HG03159 (cell line): ENCODE results near the gene CLDND2.
A peak's percentile ranks its signal among the peaks of the same experiment; 100 is the strongest.

Source experiments
- ATAC-seq: cut with Tn5 transposase; IDR thresholded peaks from one replicate; pipeline ENCODE4 v1.9.1; 2021; ENCODE audit warnings: mild to moderate bottlenecking, moderate library complexity; ENCODE audit not compliant: unreplicated experiment

Gene CLDND2

DNA sequence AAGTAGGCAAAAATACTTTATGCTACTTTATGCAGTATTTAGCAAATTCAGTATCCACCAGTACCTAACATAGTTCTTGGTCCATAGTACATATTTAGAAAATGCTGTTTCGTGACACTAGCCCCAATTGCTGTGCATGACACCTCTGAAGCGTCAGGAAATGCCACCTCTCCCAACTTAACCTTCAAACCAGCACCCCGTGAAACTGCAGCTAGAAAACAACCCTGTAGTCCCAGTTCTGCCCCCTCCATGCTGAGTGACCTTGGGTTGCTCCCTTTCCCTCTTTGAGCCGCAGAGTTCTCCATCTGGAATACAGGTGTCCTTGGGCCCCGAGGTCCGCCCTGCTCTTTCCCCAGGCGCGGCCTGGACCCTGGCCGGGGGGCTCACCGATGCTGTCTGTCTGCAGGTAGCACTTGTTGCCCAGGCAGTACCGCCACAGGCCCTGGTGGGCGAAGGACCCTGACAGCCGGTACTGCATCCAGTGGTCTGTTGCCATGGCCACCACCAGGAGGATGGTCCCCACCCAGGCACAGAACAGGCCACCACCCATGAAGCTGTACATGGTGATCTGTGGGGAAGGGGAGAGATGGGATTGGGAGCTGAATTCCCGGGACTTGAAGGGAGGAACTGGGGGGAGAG is 18.2 kb upstream of the CLDND2 start:
- ATAC-seq: no peak

- no peak for ATAC-seq
Measured at GRCh38 chr19:51382004-51382403, 13.2 kb upstream of the CLDND2 start.

DNA sequence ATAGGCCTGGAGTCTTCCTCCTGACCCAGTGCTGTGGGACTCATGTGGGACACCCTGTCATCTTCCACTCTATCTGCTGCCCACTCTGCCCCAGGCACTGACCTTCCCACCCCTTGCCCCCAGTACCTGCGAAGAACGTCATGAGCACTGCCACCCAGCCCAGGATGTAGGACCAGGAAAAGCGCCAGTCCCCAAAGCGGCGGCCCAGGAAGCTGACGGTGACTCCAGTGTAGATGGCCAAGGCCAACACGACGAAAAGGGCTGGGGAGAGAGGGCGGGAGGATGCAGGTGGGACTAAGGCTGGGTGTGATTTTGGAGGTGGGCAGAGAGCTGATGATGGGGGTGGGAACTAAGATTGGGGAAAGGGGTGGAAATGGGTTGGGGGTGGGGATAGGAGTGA is 11.6 kb upstream of the CLDND2 start:
- ATAC-seq: no peak

DNA sequence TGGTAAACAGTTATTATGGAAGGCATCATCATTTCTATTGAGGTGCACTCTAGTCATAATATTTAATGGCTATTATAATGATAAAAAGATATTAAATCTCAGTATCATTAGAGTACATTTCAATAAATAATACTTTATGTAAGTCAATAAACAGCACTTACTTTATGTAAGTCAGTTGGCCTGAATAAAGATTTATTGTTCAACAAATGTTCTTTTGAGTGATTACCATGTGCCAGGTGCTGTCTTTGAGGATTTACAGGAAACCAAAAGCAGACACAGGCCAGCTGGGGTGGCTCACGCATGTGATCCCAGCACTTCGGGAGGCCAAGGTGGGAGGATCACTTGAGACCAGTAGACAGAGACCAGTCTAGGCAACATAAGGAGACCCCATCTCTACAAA is 8.6 kb upstream of the CLDND2 start:
- no peak for ATAC-seq

GRCh38 chr19:51375504-51376221 is 6.9 kb upstream of the CLDND2 start:
- no peak for ATAC-seq

DNA sequence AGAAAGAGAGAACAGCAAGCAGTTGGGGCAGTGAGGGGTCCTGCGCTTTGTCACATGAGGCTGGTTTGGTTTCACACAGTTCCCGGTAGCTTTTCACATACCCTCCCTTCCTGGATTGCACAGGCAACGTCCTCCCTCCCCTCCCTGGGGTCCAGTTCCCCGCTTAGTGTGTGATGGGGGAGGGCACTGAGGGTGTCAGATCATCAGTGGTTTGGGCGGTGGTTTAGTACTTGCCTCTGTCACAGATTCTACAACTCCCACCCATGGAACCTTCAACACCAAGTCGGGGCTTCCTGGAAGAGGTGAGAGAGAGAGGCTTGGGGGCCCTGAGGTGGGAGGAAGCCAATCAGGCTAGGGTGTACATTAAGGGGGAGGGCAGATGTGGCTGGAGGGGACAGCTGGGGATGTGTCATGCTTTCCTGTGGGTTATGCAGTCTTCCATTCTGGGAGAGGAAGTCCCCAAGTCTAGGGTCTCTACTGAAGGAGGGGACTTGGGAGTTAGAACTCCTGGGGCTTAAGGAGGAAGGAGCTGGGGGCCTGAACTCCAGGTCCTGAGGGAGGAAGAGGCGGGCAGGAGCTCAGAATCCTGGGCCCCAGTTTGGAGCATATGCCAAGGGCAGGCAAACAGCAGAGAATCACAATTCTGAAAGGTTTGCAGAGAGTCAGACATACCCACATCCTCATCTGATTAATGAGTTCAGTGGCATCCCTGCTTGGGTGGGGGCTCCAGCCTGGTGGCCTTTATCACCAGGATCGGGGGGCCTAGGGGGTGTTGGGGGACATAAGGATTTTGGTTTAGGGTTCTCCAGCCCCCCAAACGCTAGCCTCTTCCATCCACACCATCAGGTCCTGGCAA is 4.1 kb upstream of the CLDND2 start, which contains the start of gene NKG7:
TSS of gene NKG7 (minus strand) at position 6 of the 856 bp plus-strand sequence. CDS start 119 bp downstream, outside the sequence.
- ATAC-seq: no peak

- ATAC-seq: no peak
Measured at GRCh38 chr19:51372021-51372648, 3.3 kb upstream of the CLDND2 start.

DNA sequence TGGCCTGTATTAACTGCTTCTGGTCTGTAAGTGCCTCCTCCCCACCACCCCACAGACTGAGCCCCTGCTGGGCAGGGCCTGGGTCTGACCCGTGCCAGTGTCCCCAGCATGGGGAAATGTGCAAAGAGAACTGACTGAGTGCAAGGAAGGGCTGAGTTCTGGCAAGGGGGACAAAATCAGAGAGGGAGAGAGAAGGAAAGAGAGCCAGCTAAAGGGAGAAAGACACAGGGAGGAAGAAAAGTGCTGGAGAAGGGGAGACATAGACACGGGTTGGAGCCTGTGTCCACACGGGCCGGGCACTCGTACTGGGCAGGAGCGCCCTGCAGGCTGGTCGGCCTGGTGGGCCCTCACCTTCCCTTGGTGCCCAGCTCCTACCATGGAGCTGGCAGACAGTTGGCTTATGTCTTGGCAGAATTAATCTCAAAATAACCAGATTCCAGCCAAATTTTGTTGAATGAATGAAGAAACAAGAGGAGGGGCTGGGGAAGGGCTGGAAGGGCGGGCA is 2.4 kb upstream of the CLDND2 start:
- no peak for ATAC-seq

GRCh38 chr19:51370230-51370629 is 1.4 kb upstream of the CLDND2 start:
- no peak for ATAC-seq

DNA sequence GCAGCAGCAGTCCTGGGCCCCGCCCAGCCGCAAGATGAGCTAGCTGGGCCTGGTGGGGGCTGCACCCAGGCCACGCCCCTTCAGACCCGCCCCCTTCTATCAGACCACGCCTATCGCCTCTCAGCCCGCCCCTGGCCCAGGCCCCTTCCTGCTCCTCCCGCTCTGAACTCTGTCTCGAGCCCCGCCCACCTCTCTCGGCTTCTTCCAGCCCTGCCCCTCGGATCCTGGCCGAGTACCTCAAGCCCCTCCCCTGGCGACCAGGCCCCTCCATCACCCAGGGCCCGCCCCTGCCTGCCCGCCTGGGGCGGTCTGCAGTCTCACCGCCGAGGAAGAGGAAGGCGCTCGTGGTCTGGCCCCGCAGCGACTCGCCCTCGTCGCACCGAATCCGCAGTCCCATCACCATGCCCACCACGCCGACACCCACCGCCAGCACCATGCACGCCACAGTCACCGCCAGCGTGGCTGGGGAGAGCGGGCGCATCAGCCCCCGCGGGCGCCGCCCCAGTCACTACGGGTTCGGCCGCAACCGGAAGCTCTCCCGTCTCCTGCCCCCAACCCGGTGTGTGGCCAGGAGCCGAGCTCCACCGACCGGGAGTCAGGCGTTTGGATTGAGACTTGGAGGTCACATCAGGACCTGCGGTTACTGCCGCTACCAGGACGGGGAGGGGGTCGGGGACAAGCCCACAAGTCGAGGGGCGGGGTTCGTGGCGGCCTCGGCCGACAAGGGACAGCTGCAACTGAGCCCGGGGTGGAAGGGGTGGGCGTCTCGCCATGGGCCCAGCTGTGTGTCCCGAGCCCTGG is 1.0 kb downstream of the CLDND2 start:
- peak; percentile 68 for ATAC-seq

DNA sequence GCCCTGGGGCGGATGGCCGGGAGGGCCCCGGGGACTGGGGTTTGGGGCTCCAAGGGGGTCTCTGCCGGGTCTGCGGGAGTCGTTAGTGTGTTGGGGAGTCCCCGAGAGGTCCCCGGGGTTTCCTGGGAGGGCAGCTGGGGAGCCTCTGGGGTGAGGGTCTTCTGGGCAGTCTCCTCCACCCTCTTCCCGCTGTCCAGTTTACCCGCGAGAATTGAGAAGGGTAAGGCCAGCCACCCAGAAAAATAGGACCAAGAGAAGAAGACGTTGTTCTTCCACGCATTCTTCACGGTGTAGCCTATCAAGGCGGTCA is 1.6 kb downstream of the CLDND2 start:
- ATAC-seq: peak; percentile 10

- ATAC-seq: peak; percentile 43
Measured at GRCh38 chr19:51366389-51367254, 2.2 kb downstream of the CLDND2 start.

DNA sequence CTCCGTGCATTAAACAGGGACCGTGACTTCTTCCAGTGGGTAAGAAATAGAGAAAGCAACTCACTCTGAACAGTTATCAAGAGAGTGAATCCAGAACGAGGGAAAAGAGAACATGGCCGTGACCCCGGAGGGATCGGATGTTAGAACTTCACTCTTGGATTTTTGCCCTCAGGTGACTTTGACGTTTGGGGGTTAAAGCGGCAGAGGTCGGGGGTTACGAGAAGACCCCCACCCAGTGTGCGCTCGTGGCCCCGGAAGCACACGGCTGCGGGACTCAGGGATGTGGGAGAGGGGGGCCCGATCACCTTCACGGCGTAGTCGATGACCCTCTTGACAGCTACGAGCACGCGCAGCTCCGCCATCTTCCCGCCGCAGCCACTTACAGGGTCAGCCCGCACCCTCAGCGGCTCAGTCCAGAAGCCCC is 2.8 kb downstream of the CLDND2 start, which contains the start of gene ETFB:
TSS of gene ETFB (minus strand) at position 424 of the 424 bp plus-strand sequence. CDS start at position 362, 62 bp downstream.
- ATAC-seq: no peak

DNA sequence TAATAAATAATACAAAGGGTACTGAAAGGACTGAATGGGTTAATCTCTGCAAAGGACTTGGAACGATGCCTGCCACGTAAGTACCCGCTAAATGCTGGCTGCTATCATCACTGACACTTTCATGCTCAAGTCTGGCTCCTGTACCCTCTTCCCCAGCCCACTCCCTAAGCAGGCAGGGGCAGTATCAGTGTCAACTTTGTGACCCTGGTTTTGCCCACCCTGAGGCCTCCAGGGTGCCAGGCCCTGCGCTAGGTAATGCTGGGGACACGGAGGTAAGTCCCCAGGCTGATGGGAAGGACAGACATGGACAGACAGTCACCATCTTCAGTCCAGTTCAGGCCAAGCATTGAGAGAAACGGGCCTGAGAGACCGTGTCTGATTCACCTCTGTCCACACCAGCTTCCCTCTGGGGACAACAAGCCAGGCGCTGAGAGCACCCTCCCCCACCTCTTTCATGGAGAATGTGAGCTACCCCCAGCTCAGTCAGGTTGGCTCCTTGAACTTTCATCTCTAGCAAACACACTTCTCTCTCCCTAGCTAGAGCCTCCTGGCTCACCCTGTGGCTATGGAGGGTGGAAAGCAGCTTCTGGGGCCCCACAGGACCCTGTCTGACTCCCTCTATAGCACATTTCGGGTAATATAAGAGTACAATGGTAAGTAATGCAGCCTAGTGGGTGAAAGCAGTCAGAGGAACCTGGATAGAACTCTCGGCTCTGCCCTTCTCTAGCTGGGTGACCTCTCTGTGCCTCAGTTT is 3.4 kb downstream of the CLDND2 start:
- ATAC-seq: no peak

DNA sequence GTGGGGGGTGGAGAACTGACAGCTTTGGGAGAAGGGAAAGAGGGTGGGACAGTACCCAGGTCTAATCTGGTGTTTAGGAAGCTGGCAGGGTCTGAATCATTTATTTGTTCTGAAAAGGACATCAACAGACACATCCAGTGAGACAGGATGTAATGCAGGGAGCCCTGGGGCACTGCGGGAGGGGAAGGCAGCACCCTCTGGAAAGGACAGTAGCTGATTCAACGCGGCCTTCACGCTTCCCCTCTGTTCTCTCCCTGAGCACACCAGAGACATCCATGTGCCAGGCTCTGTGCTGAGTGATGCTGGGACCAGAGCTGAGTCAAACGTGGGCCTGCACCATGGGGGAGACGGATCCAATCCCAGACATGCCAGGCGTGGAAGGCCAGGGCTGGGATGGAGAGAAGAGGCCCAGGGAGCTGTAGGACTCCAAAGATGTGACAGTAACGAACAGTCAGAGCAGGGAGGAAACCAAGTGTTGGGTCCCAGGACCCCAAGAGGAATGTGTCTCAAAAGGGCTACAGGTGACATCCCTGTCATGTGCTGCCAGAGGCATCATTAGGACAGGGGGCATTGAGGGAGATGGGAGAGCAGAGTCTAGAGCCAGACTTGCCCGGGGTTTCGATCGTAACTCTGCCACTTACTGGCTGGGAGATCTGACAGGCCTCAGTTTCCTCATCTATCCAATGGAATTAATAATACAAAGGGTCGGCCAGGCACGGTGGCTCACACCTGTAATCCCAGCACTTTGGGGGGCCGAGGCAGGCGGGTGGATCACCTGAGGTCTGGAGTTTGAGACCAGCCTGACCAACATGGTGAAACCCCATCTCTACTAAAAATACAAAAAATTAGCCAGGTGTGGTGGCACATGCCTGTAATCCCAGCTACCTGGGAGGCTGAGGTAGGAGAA is 4.3 kb downstream of the CLDND2 start:
- ATAC-seq: no peak

- no peak for ATAC-seq
Measured at GRCh38 chr19:51361239-51361638, 7.6 kb downstream of the CLDND2 start.

DNA sequence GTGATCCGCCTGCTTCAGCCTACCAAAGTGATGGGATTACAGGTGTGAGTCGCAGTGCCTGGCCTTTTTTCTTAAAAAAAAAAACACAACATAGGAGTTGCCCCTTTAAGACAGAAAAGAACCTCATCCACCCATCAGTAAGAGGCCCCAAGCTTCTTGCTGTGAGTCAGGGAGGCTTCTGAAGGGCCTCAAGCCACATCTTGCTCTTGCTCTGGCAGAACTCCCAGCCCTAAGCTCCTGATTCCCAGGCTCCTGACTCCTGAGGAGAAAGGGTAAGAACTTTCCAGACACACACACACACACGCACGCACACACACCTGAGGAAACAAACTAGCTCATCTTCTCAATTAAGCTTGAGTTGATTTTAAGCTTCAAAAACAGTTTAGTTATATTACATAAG is 9.5 kb downstream of the CLDND2 start:
- ATAC-seq: no peak
